T-helper 1 cell (primary cell): Measurements from ENCODE around the gene EYS.

Experiments used
- DNase-seq, 5 donors: peaks; one replicate each; pipeline ENCODE4 v3.0.0-alpha.2; 2012 to 2020

Gene EYS

DNA sequence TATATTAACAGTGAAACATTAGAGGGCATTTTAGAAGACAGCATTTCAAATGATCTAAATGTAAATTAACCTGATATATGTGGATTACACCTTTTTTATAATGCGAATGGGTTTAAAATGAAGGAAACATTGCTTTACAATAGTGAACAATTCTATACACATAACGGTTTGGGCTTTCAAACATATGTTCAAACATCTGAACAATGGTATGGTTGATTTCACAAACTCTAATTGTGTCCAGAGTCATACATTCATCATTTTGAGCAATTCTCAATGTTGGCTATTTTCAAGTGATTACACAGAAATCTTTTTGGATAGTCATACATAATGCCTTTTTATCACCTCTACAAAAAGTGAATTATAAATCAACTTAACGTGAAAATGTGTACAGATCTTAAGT lies 1493.3 kb downstream of the EYS start:
- no peak for DNase-seq

DNA sequence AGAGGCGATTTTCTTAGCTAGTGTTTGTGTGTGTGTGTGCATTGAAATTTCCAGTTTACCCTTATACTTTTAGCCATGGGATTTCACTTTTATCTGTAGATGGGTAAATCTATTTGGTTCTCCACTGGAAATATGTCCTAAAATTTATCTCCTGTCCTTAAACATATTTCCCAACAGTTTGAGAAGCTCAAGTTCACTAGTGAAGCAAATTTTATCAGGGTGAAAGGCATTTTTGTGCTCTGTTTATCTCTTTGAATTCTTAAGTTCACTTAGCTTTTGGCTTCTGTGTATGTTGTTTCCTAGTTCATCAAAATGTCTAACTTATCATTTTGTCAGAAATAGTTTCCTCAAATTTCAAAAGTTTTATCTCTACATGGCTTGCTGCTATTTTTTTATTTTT lies 1509.8 kb downstream of the EYS start:
- no peak for DNase-seq

DNA sequence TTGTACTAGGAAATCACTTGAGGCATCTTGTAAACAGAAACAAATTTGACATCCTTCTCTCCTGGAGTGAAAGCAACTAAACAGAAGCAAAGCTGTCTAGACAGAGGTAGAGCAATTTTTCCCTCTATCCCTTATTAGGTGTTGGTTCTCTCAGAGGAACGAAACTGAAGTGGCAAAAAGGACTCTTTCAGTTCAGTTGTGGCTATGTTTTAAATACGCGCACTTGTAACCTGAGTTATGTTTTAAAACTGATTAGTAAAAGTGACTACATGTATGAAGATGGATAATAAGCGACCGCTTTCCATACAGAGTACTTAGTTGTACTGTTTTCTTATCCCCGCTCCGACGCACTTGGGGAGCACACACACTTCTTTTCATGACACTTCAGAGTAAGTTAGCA lies 1520.4 kb downstream of the EYS start:
- no peak for DNase-seq

DNA sequence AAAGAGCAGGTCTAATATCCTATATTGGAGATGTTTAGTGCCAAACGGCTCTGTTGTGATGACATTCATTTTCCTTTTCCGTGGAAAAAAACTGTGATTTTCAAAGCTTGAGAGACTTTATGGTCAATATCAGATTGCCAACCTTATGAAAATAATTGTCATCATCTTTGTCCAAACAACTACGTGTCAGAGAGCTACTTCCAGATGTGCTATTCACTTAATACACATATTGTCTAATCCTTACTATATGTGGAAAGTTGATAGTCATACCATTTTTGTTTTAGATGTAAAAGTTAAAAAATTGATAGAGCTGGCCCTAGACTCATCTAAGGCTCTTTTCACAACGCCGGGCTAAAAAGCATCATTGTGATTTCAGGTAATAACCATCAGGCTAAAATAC lies 1521.4 kb downstream of the EYS start:
- no peak for DNase-seq

DNA sequence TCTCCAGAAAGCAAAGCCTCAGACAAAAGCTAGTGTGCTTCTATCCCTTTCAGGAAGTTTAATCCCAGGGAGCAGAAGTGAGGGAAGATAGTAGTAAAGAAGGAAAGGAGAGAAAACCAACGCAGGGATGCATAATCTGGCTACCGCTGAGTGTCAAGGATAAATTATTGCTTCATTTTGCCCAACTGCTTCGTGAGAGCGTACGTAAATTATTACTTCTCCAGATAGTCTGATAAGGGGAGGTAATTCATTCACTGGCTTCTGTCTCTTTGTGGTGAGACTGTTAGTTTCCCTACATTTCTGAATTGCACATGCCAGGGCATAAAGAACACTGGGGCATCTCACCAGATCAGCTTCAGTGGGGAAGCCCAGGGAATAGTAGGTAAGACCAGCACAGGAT lies 1531.7 kb downstream of the EYS start:
- DNase-seq: no peak

DNA sequence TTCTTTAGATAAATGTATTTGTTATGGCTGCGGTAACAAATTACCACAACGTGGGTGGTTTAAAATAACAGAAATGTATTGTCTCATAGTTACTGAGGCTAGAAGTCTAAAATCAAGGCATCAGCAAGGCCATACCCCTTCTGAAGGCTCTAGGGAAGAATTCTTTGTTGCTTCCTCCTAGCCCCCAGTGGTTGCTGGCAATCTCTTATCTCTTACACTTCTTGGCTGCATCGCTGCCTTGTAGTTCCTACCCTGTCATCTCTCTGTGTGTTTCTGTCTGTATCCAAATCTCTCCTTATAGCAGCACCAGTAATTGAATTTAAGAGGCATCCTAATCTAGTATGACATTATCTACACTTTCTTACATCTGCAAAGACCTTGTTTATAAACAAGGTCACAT lies 1536.7 kb downstream of the EYS start:
- no peak for DNase-seq

DNA sequence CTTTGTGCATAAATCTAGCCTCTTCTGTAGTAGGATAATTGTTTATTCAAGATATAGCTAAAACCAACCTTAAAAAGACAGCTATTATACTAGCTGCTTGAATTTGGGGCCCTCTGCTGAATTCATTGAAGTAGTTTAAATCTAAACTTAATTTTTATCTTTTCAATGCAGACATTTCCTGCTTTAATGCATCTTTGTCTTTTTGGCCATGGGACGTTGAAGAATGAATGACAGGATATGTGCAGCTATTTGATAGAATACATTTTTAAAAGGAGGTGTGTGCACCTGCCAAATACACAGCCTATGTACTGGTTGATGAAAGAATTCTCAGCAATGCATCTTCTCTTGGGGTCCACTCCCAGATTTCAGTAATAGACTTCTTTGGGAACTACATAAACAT lies 1546.5 kb downstream of the EYS start:
- no peak for DNase-seq

DNA sequence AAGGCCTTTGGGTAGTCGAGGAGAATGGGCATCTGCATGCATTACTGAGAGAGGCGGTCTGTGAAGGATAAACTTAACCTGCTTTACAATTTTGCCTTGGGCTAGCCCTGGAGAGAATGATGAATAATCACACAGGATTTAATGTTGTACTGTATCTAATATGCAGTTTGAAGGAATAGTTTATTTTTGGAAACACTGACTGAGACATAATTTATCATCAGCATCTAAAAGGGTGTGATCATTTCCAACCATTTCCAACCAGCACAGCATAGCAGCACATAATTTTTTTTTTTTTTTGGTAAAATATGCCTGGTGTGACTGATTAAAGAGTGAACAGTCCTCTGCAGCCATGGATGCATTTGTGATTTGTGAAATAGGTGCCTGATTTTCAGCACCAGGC lies 1552.0 kb downstream of the EYS start:
- DNase-seq: no peak

DNA sequence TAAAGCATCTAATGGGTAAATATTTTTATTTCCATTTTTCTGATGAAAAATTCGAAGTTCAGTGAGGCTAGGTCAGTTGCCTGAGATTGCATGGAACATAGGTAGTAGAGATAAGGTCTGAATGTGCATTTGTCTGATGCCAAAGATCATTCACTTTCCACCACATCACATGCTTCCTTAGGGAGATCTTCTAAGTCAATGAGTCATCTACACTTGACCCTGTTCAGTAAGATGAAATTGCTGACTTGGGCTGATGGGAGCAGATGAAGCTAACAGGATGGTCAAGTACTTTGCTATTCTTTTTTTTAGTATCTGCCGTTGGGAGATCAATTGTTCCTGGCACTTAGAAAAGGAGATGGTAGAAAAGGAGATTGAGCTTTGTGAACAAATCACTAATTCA lies 1560.2 kb downstream of the EYS start:
- DNase-seq: no peak

DNA sequence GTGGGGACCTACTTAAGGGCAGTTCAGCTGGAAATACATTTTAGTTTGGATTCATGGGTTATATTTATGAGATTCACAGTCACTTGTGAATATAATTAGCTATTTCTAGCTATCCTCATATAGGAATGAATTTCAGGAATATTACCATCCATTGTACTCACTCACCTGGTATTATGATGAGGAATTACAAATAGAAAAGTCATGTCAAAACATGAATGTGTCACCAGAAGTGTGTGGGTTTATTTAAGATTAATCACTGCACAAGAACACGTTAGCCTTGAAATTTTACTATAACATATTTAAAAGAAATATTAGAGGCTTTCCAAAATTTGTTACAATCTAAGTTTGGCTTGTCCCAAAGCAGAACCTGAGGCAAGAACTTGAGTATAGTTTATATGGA lies 1560.9 kb downstream of the EYS start:
- no peak for DNase-seq

DNA sequence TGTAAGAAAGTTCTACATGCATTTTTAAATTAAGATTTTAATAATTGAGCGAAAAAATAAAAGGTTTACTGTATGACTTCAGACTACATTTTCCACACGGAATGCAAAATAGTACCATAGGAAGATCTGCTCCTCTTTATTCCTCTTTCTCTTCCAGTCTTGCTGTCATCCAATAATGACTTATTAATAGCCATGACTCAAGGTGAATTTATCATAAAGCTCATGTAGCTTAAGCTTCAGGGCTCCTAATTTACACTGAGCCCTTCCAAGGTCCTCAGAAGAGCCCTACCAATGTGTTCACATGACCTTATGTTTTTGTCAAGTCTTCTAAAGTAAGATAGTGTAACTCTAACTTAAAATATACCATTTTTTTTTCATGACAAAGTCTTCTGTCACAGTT lies 1561.4 kb downstream of the EYS start:
- DNase-seq: no peak

DNA sequence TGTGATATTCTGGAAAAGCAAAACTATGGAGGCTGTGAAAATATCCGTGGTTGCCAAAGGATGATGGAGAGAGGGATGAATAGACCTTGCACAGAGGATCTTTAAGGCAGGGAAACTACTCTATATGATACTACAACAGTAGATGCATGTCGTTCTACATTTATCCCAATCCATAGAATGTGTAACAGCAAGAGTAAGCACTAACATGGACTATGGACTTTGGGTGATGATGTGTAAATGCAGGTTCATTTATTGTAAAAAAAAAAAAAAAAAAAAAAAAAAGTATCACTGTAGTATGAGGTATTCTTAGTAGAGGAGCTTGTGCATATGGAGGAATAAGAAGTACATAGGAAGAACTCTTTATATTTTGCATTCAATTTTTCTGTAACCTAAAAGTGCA lies 1563.9 kb downstream of the EYS start:
- DNase-seq: no peak

DNA sequence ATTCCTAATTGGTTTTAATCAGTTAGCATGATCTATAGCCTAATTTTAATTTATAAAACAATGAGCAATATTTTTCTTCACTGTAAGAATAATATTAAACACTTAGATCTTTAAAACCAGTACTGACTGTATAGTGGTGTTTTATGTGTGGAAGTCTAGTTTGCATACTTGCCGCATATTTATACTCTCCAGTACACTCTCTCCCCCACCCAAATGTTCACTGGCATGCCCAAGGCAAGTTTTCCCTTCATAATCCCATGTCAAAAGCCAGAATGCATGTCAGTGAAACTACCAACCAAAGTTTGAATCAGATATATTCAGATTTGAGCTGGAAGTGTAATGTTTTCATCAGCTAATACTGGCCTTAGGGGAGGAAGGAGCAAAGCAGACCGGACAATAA lies 1565.3 kb downstream of the EYS start:
- DNase-seq: no peak

DNA sequence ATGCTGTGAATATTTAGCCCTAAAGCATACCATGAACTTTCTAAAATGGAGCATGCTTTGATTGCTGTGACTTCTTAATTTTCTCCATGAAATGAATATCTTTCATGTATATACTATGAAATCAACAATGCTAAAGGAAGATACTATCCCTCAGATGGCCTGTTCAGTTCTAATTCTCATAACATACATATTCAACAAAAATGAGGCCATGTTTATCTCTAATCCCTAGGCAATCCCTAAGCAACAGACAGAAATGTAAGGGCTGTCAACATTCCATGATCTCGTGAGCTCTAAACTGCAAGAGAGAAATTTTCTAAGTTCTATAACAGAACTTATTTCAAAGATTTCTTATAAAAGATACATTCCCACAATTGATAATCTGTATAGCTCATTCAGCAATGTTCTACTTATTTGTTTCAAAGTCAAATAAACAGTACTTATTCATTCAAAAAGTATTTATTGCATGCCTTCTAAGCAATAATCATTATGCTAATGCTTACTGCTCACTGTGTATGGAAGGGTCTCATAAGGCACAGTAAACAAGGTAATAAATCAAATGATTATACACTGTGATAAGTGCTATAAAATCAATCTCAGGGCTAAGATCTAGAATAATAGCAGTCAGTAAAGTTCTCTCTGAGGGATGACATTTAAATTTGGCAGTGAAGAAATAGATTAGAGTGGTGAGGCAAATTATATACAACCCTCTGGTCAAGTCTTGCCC lies 1578.6 kb downstream of the EYS start:
- DNase-seq: no peak

DNA sequence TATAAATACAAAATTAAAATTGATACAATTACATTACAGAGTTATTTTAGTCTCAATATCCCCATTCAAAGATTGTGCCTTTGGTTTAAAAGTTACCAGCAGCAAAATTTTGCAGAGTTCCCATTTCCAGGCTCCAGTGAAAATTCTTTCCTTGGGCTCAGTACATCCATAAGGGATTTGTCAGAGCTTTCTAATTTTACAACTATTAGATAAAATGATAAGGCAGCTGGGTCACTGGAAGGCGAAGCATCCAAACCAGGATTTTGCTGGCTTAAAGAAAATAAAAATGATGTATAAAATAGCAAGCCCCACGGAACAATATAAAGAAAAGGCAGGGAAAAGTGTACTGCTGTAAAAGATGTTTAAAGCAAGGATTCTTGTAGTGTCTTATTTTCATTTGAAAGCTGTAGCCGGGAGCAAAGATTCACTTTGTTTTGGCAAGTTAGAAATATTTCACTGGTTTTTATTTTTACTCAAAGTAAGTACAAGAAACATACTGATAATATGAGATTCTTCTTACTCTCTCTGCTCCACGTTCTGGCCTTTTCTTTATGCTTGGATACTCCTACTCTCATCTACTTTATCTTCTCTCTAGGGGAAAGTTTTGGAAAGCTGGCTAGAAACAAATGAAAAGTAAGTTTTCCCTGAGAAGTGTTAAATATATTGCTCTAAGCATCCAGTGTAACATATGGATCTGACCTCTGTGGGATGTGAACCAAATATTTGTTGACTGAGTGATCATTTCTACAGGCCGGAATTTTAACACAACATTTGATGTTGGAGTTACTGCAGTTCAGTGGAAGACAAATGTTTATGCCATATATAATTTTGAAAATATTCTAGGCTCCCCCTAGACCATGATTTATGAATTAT lies 1583.0 kb downstream of the EYS start:
- DNase-seq: no peak

DNA sequence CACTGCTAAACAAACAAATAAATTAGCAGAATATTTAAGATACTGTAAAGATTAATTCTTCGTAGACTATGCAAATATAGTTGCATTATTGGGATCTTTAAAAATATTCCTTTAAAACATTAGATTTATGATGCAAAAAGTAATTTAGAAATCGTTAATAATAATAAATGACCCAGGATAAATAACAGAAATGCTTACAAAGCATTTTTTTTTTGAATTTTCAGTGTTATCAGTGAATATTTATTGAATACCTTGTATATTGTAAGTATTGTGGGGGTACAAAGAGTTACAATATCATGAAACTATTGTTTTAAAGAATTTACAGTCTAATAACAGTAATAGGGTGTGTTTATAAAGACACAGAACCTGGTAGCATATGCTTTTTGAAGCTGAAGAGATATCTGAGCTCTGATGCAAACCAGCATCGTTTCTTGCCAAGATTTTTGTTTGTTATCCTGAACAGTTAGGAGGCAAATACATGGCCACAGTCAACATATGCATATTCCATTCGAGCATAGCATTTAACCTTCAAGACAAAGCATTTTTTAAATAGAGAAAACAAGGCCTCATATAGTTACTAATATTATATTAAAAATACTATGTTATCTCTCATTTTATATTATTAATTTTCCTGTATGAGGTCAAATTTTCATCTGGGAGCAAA lies 1584.2 kb downstream of the EYS start:
- no peak for DNase-seq

DNA sequence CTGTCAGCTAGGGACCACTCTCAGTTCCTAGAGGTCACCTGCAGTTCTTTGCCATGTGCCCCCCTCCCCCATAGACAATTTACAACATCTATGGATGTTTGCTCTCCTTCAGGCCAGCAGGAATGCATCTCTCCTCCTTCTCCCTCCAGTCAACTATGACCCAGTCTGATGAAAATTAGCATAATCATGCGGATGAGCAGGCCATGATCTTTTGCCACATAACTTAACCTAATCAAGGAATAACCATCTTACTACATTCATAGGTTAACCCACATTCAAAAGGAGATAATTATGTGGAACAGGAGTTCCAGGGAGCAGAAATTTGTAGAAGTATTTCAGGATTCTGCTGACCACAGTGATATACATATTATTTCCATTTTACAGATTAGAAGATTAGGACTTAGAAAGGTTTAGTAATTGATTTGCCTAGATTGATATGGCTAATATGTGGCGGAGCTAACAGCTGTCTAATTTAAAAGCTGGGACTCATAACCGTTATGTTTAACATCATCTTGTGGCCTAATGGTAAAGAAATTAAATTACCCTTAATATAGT lies 1585.9 kb downstream of the EYS start:
- no peak for DNase-seq

DNA sequence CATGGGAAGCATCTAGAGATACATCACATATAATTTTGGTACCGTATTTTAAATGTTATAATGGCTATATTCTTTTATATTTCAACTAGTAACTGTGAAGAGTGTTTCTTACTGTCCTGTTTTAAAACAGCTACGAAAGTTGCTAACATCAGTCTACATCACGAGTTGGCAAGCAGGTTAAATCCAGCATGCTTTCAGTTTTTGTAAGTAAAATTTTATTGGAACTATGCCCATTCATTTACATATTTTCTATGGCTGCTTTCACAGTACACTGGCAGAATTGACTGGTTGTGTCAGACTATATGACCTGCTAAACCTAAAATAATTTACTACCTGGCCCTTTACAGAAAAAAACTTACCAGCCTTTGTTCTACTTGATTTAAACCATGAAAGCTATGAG lies 1593.3 kb downstream of the EYS start:
- DNase-seq: no peak

DNA sequence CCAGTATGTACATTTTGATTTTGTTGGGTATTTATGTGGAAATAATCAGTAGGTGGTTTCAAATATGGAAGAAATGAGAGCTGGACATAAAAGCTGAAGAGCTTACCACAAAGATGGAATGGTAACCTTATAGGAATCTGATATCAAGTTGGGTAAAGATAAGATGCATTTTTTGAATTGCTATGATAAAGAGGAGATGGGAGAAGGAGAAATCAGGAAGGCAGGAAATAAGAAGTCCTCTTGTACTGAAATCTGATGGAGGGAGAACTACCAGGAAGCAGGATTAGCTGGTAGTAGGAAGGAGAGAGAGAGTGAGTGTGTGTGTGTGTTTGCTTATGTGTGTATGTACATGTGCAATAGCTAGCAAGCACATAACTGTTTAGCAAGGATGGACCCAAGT lies 1603.0 kb downstream of the EYS start:
- no peak for DNase-seq

DNA sequence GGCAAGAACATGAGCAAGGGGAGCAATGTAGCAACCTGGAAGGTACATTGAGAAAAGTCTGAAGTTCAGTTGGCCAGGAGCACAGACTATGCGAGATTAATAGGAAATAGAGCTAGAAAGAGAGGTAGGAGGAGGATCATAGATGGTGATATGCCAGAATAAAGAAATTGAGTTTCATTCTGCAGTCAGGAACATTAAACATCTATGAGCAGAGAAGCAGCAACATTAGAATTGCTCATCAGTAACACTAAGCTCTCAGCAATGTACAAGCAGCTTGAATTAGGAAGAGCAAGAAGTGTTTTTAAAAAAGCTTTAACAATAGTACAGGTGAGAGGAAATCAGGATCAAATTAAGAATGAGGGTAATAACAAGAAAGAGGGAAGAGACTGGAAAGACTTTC lies 1603.5 kb downstream of the EYS start:
- DNase-seq: no peak

DNA sequence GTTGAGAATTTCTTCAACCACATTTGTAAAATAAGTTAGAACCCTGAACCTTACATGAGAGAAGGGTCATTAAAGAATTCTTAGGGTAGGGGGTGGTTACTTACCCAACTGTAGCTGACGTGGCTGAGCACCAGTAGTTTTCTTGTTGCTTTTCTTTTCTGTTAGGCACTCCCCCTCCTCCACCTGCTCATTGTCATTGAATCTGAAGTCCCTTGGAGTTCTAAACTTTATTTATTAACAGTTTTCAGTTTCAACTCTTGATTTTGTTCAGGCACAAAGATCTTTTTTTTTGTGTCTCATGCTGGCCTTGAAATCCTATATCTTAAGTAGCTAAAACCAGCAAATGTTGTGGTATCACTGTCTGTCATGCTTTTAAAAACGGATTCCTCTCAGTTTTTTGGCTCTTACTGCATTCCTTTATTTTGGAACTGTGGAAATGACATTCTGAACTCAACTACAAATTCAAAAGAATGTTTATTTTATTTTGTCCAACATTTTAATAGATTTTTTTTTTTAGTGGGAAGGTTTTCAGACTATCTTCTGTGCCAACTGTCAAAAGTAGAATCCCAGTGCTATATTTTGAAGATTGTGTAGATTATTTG lies 1606.2 kb downstream of the EYS start:
- DNase-seq: no peak

DNA sequence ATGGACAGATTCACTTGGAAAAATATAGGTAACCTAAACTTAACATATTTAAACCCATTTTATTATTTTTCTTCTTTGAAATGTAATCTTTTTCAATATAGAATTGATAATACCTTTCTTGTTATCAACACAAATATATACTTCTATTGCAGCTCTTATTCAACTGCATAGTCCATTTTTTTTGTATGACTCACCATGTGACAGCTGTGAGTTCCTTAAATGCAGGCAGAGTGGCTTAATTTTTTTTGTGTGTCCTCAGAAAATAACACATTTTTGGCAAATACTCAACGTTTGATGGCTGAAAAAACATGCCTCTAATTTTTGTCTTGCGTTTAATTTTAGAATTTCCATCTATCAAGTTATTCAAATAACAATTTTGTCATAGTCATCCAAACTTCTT lies 1616.7 kb downstream of the EYS start:
- no peak for DNase-seq

DNA sequence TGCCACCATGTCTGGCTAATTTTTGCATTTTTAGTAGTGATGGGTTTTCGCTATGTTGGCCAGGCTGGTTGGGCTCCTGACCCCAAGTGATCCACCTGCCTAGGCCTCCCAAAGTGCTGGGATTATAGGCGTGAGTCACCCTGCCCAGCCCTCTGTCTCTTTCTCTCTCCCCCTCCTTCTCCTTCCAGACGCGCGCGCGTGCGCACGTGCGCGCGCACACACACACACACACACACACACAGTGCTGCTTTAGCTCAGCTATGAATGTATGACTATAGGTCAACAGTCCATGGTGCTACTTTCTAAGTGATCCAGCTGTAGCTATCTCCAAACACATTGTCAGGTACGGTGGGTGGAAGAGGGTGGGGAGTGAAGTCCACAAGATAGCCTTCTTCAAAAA lies 1621.9 kb downstream of the EYS start:
- DNase-seq: no peak
